C4-2B (cell line): Measurements from ENCODE around the gene AHCYL2.

Experiments
- H3K27ac ChIP-seq: fragments of 450-650 bp; 2 replicates; pipeline ENCODE4 v1.5.1; 2017
- CTCF ChIP-seq: fragments of 450-650 bp; conservative IDR thresholded peaks from 2 replicates; pipeline ENCODE4 v1.5.1; 2017; ENCODE audit warnings: mild to moderate bottlenecking
- ZFX ChIP-seq: fragments of 450-650 bp; IDR thresholded peaks from 2 replicates; pipeline ENCODE4 v1.6.1; 2017

Gene AHCYL2

GRCh38 chr7:129257168-129257567 is 32.3 kb downstream of the AHCYL2 start:
- no peak overlapping the region for H3K27ac ChIP-seq
- TF ChIP-seq ZFX = no peak

GRCh38 chr7:129258649-129259389 is 34.0 kb downstream of the AHCYL2 start:
- no peak for TF ChIP-seq ZFX
- no peak for TF ChIP-seq CTCF
- no peak overlapping the region for H3K27ac ChIP-seq

GRCh38 chr7:129262324-129262723 is 37.5 kb downstream of the AHCYL2 start:
- TF ChIP-seq ZFX (no peak), CTCF (no peak)
- no peak overlapping the region for H3K27ac ChIP-seq

- no peak overlapping the region for H3K27ac ChIP-seq
- TF ChIP-seq CTCF (no peak), ZFX (no peak)
Observed at GRCh38 chr7:129263168-129263567, 38.3 kb downstream of the AHCYL2 start.

GRCh38 chr7:129264534-129264933 is 39.7 kb downstream of the AHCYL2 start:
- TF ChIP-seq CTCF (no peak), ZFX (no peak)
- H3K27ac ChIP-seq = no peak overlapping the region

GRCh38 chr7:129265328-129265727 is 40.5 kb downstream of the AHCYL2 start:
- no peak overlapping the region for H3K27ac ChIP-seq
- TF ChIP-seq CTCF (no peak), ZFX (no peak)

- H3K27ac ChIP-seq = no peak overlapping the region
- TF ChIP-seq CTCF = no peak
- no peak for TF ChIP-seq ZFX
Observed at GRCh38 chr7:129266181-129266580, 41.4 kb downstream of the AHCYL2 start.

GRCh38 chr7:129270077-129270476 is 45.2 kb downstream of the AHCYL2 start:
- no peak overlapping the region for H3K27ac ChIP-seq

More at GRCh38 chr7:129270077-129270476, 45.2 kb downstream of the AHCYL2 start:
- TF ChIP-seq CTCF = no peak
- TF ChIP-seq ZFX = no peak
